ENCODE results near the gene TMEM30A. TPM values are rescaled to one million over a fixed set of nuclear protein-coding genes. Genes with fewer than 3 reads are reported as not detected.

The TMEM30A gene
- total and polyA plus RNA-seq, 12 donors, result 33.7 to 134 (median 71.0) TPM

- intact Hi-C loops (cut with DNase I), result loop anchor here in 1 of 2 donors (5.0 to 10.0 kb wide), 2 partner anchors 1238 to 1356 kb away; no protein-coding TSS in a partner anchor
- no peak for TF ChIP-seq CTCF (IDR thresholded peaks at IDR 0.05)
- no peak for TF ChIP-seq POLR2A (IDR thresholded peaks at IDR 0.05)
- WGBS, 4 donors, result 6 to 15% (median 10%) methylated on average over 1 of the region's 1 CpG
Measured at GRCh38 chr6:75213112-75213511, 71.5 kb downstream of the TMEM30A start.

GRCh38 chr6:75211920-75212590 is 72.5 kb downstream of the TMEM30A start:
- Histone ChIP-seq H3K27me3 (peaks cover 9% of the 10 kb centered on the region), H3K4me1 (replicated peaks in 1 of 2) (peaks cover 6 to 7% of the 10 kb centered on the region in 2 donors), H3K9me3 (replicated peaks in 1 of 3) (no peaks in the 10 kb centered on the region), H3K27ac (no peak overlapping the region), H3K4me3 (no peak overlapping the region), H3K36me3 (replicated peaks in 1 of 2) (no peaks in the 10 kb centered on the region)
- no peak for DNase-seq
- intact Hi-C loops (cut with DNase I), result loop anchor here in 1 of 2 donors (5.0 to 10.0 kb wide), 2 partner anchors 1237 to 1355 kb away; no protein-coding TSS in a partner anchor
- TF ChIP-seq POLR2A (IDR thresholded peaks at IDR 0.05) (no peak), CTCF (IDR thresholded peaks at IDR 0.05) (no peak)
- 10 to 25% (median 12%) methylated on average over 3 of the region's 3 CpGs for WGBS, 4 donors

More at GRCh38 chr6:75213112-75213511, 71.5 kb downstream of the TMEM30A start:
- no peak overlapping the region for H3K4me3 ChIP-seq
- H3K4me1 ChIP-seq (replicated peaks in 1 of 2), result peaks cover 6 to 7% of the 10 kb centered on the region in 2 donors
- H3K27me3 ChIP-seq, result peaks cover 4% of the 10 kb centered on the region
- H3K36me3 ChIP-seq (replicated peaks in 1 of 2), result no peaks in the 10 kb centered on the region
- no peaks in the 10 kb centered on the region for H3K9me3 ChIP-seq (replicated peaks in 1 of 3)
- no peak overlapping the region for H3K27ac ChIP-seq
- DNase-seq, result no peak

GRCh38 chr6:75210885-75211739 is 73.5 kb downstream of the TMEM30A start:
- H3K4me1 ChIP-seq (replicated peaks in 1 of 2), result peaks cover 6 to 13% of the 10 kb centered on the region in 2 donors
- H3K4me3 ChIP-seq, result no peak overlapping the region
- intact Hi-C loops (cut with DNase I), result loop anchor here in 1 of 2 donors (5.0 to 10.0 kb wide), 2 partner anchors 1236 to 1354 kb away; no protein-coding TSS in a partner anchor
- no peak overlapping the region for H3K27ac ChIP-seq
- no peak for TF ChIP-seq POLR2A (IDR thresholded peaks at IDR 0.05)
- peak; percentile 59 to 89 (median 72) for TF ChIP-seq CTCF (IDR thresholded peaks at IDR 0.05)
- peak in 4 of 7 donors; percentile 59 to 75 (median 66) for DNase-seq
- H3K36me3 ChIP-seq (replicated peaks in 1 of 2), result no peaks in the 10 kb centered on the region
- H3K27me3 ChIP-seq, result peaks cover 19% of the 10 kb centered on the region
- WGBS, 4 donors, result 20 to 23% (median 22%) methylated on average over 10 of the region's 10 CpGs
- no peaks in the 10 kb centered on the region for H3K9me3 ChIP-seq (replicated peaks in 1 of 3)

- no peak overlapping the region for H3K4me3 ChIP-seq
- no peak overlapping the region for H3K27ac ChIP-seq
- peak in 2 of 6 experiments; percentile 18 to 25 for TF ChIP-seq CTCF (IDR thresholded peaks at IDR 0.05)
- no peak for TF ChIP-seq POLR2A (IDR thresholded peaks at IDR 0.05)
Measured at GRCh38 chr6:75209184-75209723, 75.3 kb downstream of the TMEM30A start.

More at GRCh38 chr6:75209184-75209723, 75.3 kb downstream of the TMEM30A start:
- H3K9me3 ChIP-seq (replicated peaks in 1 of 3), result no peaks in the 10 kb centered on the region
- no peaks in the 10 kb centered on the region for H3K36me3 ChIP-seq (replicated peaks in 1 of 2)
- DNase-seq, result no peak
- peaks cover 34% of the 10 kb centered on the region for H3K27me3 ChIP-seq
- WGBS, 4 donors, result 27 to 30% (median 29%) methylated on average over 7 of the region's 7 CpGs
- intact Hi-C loops (cut with DNase I), result loop anchor here (5.0 to 10.0 kb wide), 3 partner anchors 454 to 1467 kb away; no protein-coding TSS in a partner anchor
- peaks cover 6 to 20% of the 10 kb centered on the region in 2 donors for H3K4me1 ChIP-seq (replicated peaks in 1 of 2)
